WTC11 (cell line): ENCODE results near the gene MEX3C. TPM values are rescaled to one million over a fixed set of nuclear protein-coding genes. Genes with fewer than 3 reads are reported as not detected.

Source experiments
- ATAC-seq: fragments of 200-7000 bp; cut with Tn5 transposase; 2 replicates; pipeline ENCODE4 v1.10.0; 2021; ENCODE audit warnings: mild to moderate bottlenecking, moderate library complexity
- CTCF ChIA-PET: fragments of 300-600 bp; sonication (Branson Sonifier 250); formaldehyde crosslinking; loops from one replicate; lab custom pipeline; 2021; ENCODE audit warnings: antibody characterized with exemption; lab: Charles Lee
- POLR2A ChIA-PET: fragments of 350-600 bp; sonication (Branson Sonifier 250); formaldehyde crosslinking; loops from one replicate; lab custom pipeline; 2021; ENCODE audit warnings: antibody characterized with exemption; lab: Charles Lee
- DNase-seq: peaks from one replicate; pipeline ENCODE4 v3.0.0; 2021; ENCODE audit warnings: low spot score
- H3K27ac Mint-ChIP-seq: 2 replicates; pipeline ENCODE4 v1.8.0; 2021; ENCODE audit warnings: mixed read lengths
- H3K27me3 Mint-ChIP-seq: 2 replicates; pipeline ENCODE4 v1.8.0; 2021; ENCODE audit warnings: low read depth, mild to moderate bottlenecking, moderate library complexity, mixed read lengths
- H3K36me3 Mint-ChIP-seq: 2 replicates; pipeline ENCODE4 v1.8.0; 2021; ENCODE audit warnings: mixed read lengths
- H3K4me1 Mint-ChIP-seq: 2 replicates; pipeline ENCODE4 v1.8.0; 2022; ENCODE audit warnings: mixed read lengths
- H3K4me3 Mint-ChIP-seq: 2 replicates; pipeline ENCODE4 v1.8.0; 2021; ENCODE audit warnings: mild to moderate bottlenecking, moderate library complexity, mixed read lengths
- H3K9me3 Mint-ChIP-seq: 2 replicates; pipeline ENCODE4 v1.8.0; 2021; ENCODE audit warnings: mixed read lengths
- AR ChIP-seq: fragments of 250-450 bp; sonication (Bioruptor Pico); IDR thresholded peaks from 2 replicates; pipeline ENCODE4 v1.9.0; 2021; ENCODE audit warnings: mild to moderate bottlenecking
- ATF2 ChIP-seq: sonication (generic); formaldehyde crosslinking; IDR thresholded peaks from 2 replicates; pipeline ENCODE4 v1.8.1; 2022; ENCODE audit warnings: low read depth, missing genetic modification reagents, borderline replicate concordance
- CREB1 ChIP-seq: sonication (generic); formaldehyde crosslinking; IDR thresholded peaks from 2 replicates; pipeline ENCODE4 v1.8.0; 2023; ENCODE audit warnings: mild to moderate bottlenecking, missing genetic modification reagents
- E2F4 ChIP-seq: sonication (generic); formaldehyde crosslinking; IDR thresholded peaks from 2 replicates; pipeline ENCODE4 v1.8.1; 2022; ENCODE audit warnings: low read depth, mild to moderate bottlenecking, moderate library complexity, missing genetic modification reagents, borderline replicate concordance
- ELF4 ChIP-seq: sonication (generic); formaldehyde crosslinking; IDR thresholded peaks from 2 replicates; pipeline ENCODE4 v1.8.1; 2022; ENCODE audit warnings: low read depth, mild to moderate bottlenecking, moderate library complexity, missing genetic modification reagents
- FOXK1 ChIP-seq: sonication (generic); formaldehyde crosslinking; IDR thresholded peaks from 2 replicates; pipeline ENCODE4 v1.8.0; 2022; ENCODE audit warnings: mild to moderate bottlenecking, moderate library complexity, missing genetic modification reagents
- HMGXB4 ChIP-seq: sonication (generic); formaldehyde crosslinking; IDR thresholded peaks from 2 replicates; pipeline ENCODE4 v1.8.1; 2023; ENCODE audit warnings: mild to moderate bottlenecking, moderate library complexity, missing genetic modification reagents
- JUN ChIP-seq: sonication (generic); formaldehyde crosslinking; IDR thresholded peaks from 2 replicates; pipeline ENCODE4 v1.8.0; 2023; ENCODE audit warnings: mild to moderate bottlenecking, missing genetic modification reagents
- KAT7 ChIP-seq: sonication (generic); formaldehyde crosslinking; IDR thresholded peaks from 2 replicates; pipeline ENCODE4 v1.8.1; 2023; ENCODE audit warnings: missing genetic modification reagents, mild to moderate bottlenecking, borderline replicate concordance
- PRDM15 ChIP-seq: sonication (generic); formaldehyde crosslinking; IDR thresholded peaks from 2 replicates; pipeline ENCODE4 v1.8.0; 2022; ENCODE audit warnings: missing genetic modification reagents
- PREB ChIP-seq: sonication (generic); formaldehyde crosslinking; IDR thresholded peaks from 2 replicates; pipeline ENCODE4 v1.8.1; 2022; ENCODE audit warnings: mild to moderate bottlenecking, missing genetic modification reagents, moderate library complexity, borderline replicate concordance
- SOX15 ChIP-seq: fragments of 250-450 bp; sonication (Bioruptor Pico); IDR thresholded peaks from 2 replicates; pipeline ENCODE4 v1.9.0; 2021; ENCODE audit warnings: mild to moderate bottlenecking
- TP53 ChIP-seq: sonication (generic); formaldehyde crosslinking; IDR thresholded peaks from 2 replicates; pipeline ENCODE4 v1.8.1; 2023; ENCODE audit warnings: mild to moderate bottlenecking, missing genetic modification reagents
- USF2 ChIP-seq: sonication (generic); formaldehyde crosslinking; IDR thresholded peaks from 2 replicates; pipeline ENCODE4 v1.8.1; 2023; ENCODE audit warnings: mild to moderate bottlenecking, missing genetic modification reagents, moderate library complexity
- ZNF317 ChIP-seq: sonication (generic); formaldehyde crosslinking; IDR thresholded peaks from 2 replicates; pipeline ENCODE4 v1.8.1; 2023; ENCODE audit warnings: low read depth, mild to moderate bottlenecking, moderate library complexity, missing genetic modification reagents, borderline replicate concordance
- ZNF532 ChIP-seq: fragments of 250-450 bp; sonication (Bioruptor Pico); IDR thresholded peaks from 2 replicates; pipeline ENCODE4 v1.9.0; 2021; ENCODE audit warnings: mild to moderate bottlenecking, borderline replicate concordance
- ZSCAN18 ChIP-seq: fragments of 250-450 bp; sonication (Bioruptor Pico); IDR thresholded peaks from 2 replicates; pipeline ENCODE4 v2.1.2; 2022; ENCODE audit warnings: mild to moderate bottlenecking, moderate library complexity
- total RNA-seq: library from RNA; stranded (reverse); gene quantifications from 3 replicates; pipeline ENCODE4 v1.2.3, GENCODE V29; 2021

MEX3C gene
- total RNA-seq, 1 experiment from 2014 or later: 79.4 TPM

GRCh38 chr18:51193621-51194287 is 3.7 kb downstream of the MEX3C start:
- Mint-ChIP-seq H3K4me1 (peaks cover 55% of the 10 kb centered on the region), H3K4me3 (peak overlapping the region; percentile 96), H3K27ac (peak overlapping the region; percentile 51; the same call in 1 of the 2 replicates), H3K9me3 (no peaks in the 10 kb centered on the region), H3K27me3 (no peaks in the 10 kb centered on the region), H3K36me3 (peaks cover 11% of the 10 kb centered on the region)
- DNase-seq (no peak), ATAC-seq (no peak)
- POLR2A ChIA-PET: no interaction called here
- CTCF ChIA-PET: no interaction called here
- TF ChIP-seq TP53 (CRISPR knock-in tag) (no peak), USF2 (CRISPR knock-in tag) (no peak), AR (no peak), PRDM15 (CRISPR knock-in tag) (no peak), SOX15 (CRISPR knock-in tag) (no peak), PREB (no peak), ZNF532 (no peak), FOXK1 (no peak), JUN (no peak), E2F4 (CRISPR knock-in tag) (no peak), HMGXB4 (CRISPR knock-in tag) (no peak), KAT7 (no peak), ATF2 (CRISPR knock-in tag) (no peak), ELF4 (CRISPR knock-in tag) (no peak), ZNF317 (CRISPR knock-in tag) (no peak), CREB1 (CRISPR knock-in tag) (no peak), ZSCAN18 (CRISPR knock-in tag) (no peak)
